ENCODE measurements around the gene ATP5PO. TPM values are rescaled to one million over a fixed set of nuclear protein-coding genes. Genes with fewer than 3 reads are reported as not detected.

The ATP5PO gene
- polyA plus RNA-seq (ENCODE audit: insufficient read length in 12 of 12) = 100 to 1,000 TPM in 11 of 12 donors, not detected in 1; 188 to 339 (median 315) TPM
- long read RNA-seq, donor 1, transcript ATP5PO-201 (7 exons, 932 nt) = major isoform, 178 of 295 reads
- long read RNA-seq, donor 1, transcript ATP5PO-209 (4 exons, 586 nt) = minor isoform, 7 of 295 reads
- long read RNA-seq, donor 1, partial matches to known transcripts = 110 of 295 reads
- long read RNA-seq, donor 1, other reads (novel, unspliced or antisense) = 0 of 295 reads
- long read RNA-seq, donor 2, transcript ATP5PO-201 (7 exons, 932 nt) = major isoform, 259 of 386 reads
- long read RNA-seq, donor 2, partial matches to known transcripts = 120 of 386 reads
- long read RNA-seq, donor 2, other reads (novel, unspliced or antisense) = 5 of 386 reads
- long read RNA-seq, donor 3, transcript ATP5PO-201 (7 exons, 932 nt) = major isoform, 114 of 171 reads
- long read RNA-seq, donor 3, partial matches to known transcripts = 56 of 171 reads
- long read RNA-seq, donor 3, other reads (novel, unspliced or antisense) = 0 of 171 reads
- long read RNA-seq, donor 4, transcript ATP5PO-201 (7 exons, 932 nt) = major isoform, 94 of 131 reads
- long read RNA-seq, donor 4, partial matches to known transcripts = 37 of 131 reads
- long read RNA-seq, donor 4, other reads (novel, unspliced or antisense) = 0 of 131 reads
- long read RNA-seq, donor 5, transcript ATP5PO-209 (4 exons, 586 nt) = minor isoform, 6 of 360 reads
- long read RNA-seq, donor 5, transcript ATP5PO-201 (7 exons, 932 nt) = major isoform, 314 of 360 reads
- long read RNA-seq, donor 5, partial matches to known transcripts = 30 of 360 reads
- long read RNA-seq, donor 5, other reads (novel, unspliced or antisense) = 10 of 360 reads
- long read RNA-seq, donor 6, transcript ATP5PO-201 (7 exons, 932 nt) = major isoform, 130 of 212 reads
- long read RNA-seq, donor 6, partial matches to known transcripts = 76 of 212 reads
- long read RNA-seq, donor 6, other reads (novel, unspliced or antisense) = 5 of 212 reads
- long read RNA-seq, donor 7, transcript ATP5PO-201 (7 exons, 932 nt) = major isoform, 103 of 140 reads
- long read RNA-seq, donor 7, partial matches to known transcripts = 35 of 140 reads
- long read RNA-seq, donor 7, other reads (novel, unspliced or antisense) = 0 of 140 reads
- long read RNA-seq, donor 8, transcript ATP5PO-201 (7 exons, 932 nt) = major isoform, 267 of 348 reads
- long read RNA-seq, donor 8, partial matches to known transcripts = 78 of 348 reads
- long read RNA-seq, donor 8, other reads (novel, unspliced or antisense) = 0 of 348 reads
- long read RNA-seq, donor 9, transcript ATP5PO-201 (7 exons, 932 nt) = major isoform, 127 of 193 reads
- long read RNA-seq, donor 9, transcript ATP5PO-209 (4 exons, 586 nt) = minor isoform, 6 of 193 reads
- long read RNA-seq, donor 9, partial matches to known transcripts = 60 of 193 reads
- long read RNA-seq, donor 9, other reads (novel, unspliced or antisense) = 0 of 193 reads
- long read RNA-seq, donor 10, transcript ATP5PO-201 (7 exons, 932 nt) = major isoform, 186 of 249 reads
- long read RNA-seq, donor 10, partial matches to known transcripts = 60 of 249 reads
- long read RNA-seq, donor 10, other reads (novel, unspliced or antisense) = 0 of 249 reads
- long read RNA-seq, donor 11, transcript ATP5PO-201 (7 exons, 932 nt) = major isoform, 239 of 350 reads
- long read RNA-seq, donor 11, transcript ATP5PO-209 (4 exons, 586 nt) = minor isoform, 6 of 350 reads
- long read RNA-seq, donor 11, partial matches to known transcripts = 98 of 350 reads
- long read RNA-seq, donor 11, other reads (novel, unspliced or antisense) = 6 of 350 reads

GRCh38 chr21:33915368-33916199 lies at the start of gene ATP5PO:
Gene ATP5PO (minus strand): TSS chr21:33915804. CDS start chr21:33915763, 41 bp downstream.
- DNase-seq = peak; percentile 99

GRCh38 chr21:33964706-33965325 lies 49.2 kb upstream of the ATP5PO start:
- DNase-seq = no peak

- DNase-seq = no peak
Observed at GRCh38 chr21:33963848-33964555, 48.4 kb upstream of the ATP5PO start.

GRCh38 chr21:33962290-33962689 lies 46.7 kb upstream of the ATP5PO start:
- DNase-seq = no peak

- no peak for DNase-seq
Observed at GRCh38 chr21:33961061-33961460, 45.5 kb upstream of the ATP5PO start.

GRCh38 chr21:33959680-33960079 lies 44.1 kb upstream of the ATP5PO start:
- no peak for DNase-seq

- DNase-seq = no peak
Observed at GRCh38 chr21:33954395-33954794, 38.8 kb upstream of the ATP5PO start.

GRCh38 chr21:33951276-33952178 lies 35.9 kb upstream of the ATP5PO start:
- no peak for DNase-seq

GRCh38 chr21:33950431-33951079 lies 35.0 kb upstream of the ATP5PO start:
- DNase-seq = no peak

- DNase-seq = no peak
Observed at GRCh38 chr21:33949516-33950430, 34.2 kb upstream of the ATP5PO start.

- no peak for DNase-seq
Observed at GRCh38 chr21:33948951-33949444, 33.4 kb upstream of the ATP5PO start.

GRCh38 chr21:33948096-33948950 lies 32.7 kb upstream of the ATP5PO start:
- DNase-seq = no peak

- peak; percentile 59 for DNase-seq
Observed at GRCh38 chr21:33947451-33948095, 32.0 kb upstream of the ATP5PO start.

- no peak for DNase-seq
Observed at GRCh38 chr21:33945652-33946270, 30.2 kb upstream of the ATP5PO start.
